Gastroesophageal sphincter (tissue), 3 donors: ENCODE data around the gene CEBPZ.
"Not testable (repeated sequence)": the region's sequence is repeated elsewhere in the genome, so short reads cannot be mapped to it uniquely, and the experiment has no call there.

Experiments
- POLR2A ChIP-seq, 2 donors: fragments of 450-650 bp; IDR thresholded peaks; one replicate each; pipeline ENCODE4 v1.6.1; 2017; ENCODE audit warnings: antibody characterized with exemption in 2 of 2, mild to moderate bottlenecking in 2 of 2, moderate library complexity in 1 of 2
- TF ChIP-seq, protein P1 (sequence below), 4 experiments: fragments of 200-600 bp in 2 of 4; fragments of 450-650 bp in 2 of 4; sonication (generic) in 1 of 4; IDR thresholded peaks; one replicate each; pipeline ENCODE4 v1.5.1; 2017 to 2019; ENCODE audit warnings: antibody characterized with exemption in 4 of 4, mild to moderate bottlenecking in 2 of 4, moderate library complexity in 2 of 4

DNA sequence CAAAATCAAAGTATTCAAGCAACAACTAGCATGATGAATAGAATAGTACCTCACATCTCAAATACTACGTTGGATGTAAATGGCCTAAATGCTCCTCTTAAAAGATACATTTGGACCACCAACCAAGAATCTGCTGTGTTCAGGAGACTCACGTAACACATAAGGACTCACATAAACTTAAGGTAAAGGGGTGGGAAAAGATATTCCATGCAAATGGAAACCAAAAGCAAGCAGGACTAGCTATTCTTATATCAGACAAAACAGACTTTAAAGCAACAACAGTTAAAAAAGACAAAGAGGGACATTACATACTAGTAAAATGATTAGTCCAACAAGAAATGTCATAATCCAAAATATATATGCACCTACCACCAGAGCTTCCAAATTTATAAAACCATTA is 24.6 kb downstream of the CEBPZ start:
- not testable (repeated sequence) for TF ChIP-seq POLR2A (IDR thresholded peaks at IDR 0.05)
- TF ChIP-seq, protein P1, sequence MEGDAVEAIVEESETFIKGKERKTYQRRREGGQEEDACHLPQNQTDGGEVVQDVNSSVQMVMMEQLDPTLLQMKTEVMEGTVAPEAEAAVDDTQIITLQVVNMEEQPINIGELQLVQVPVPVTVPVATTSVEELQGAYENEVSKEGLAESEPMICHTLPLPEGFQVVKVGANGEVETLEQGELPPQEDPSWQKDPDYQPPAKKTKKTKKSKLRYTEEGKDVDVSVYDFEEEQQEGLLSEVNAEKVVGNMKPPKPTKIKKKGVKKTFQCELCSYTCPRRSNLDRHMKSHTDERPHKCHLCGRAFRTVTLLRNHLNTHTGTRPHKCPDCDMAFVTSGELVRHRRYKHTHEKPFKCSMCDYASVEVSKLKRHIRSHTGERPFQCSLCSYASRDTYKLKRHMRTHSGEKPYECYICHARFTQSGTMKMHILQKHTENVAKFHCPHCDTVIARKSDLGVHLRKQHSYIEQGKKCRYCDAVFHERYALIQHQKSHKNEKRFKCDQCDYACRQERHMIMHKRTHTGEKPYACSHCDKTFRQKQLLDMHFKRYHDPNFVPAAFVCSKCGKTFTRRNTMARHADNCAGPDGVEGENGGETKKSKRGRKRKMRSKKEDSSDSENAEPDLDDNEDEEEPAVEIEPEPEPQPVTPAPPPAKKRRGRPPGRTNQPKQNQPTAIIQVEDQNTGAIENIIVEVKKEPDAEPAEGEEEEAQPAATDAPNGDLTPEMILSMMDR (IDR thresholded peaks at IDR 0.05) = not testable (repeated sequence)
